ENCODE data around the gene KLF16.

- TF ChIP-seq CTCF (IDR thresholded peaks at IDR 0.05) (no peak), POLR2A (IDR thresholded peaks at IDR 0.05) (no peak)
Observed at GRCh38 chr19:1829958-1830357, 33.4 kb downstream of the KLF16 start.
